Liver (tissue), 9 donors: Measurements from ENCODE around the gene MTURN. TPM values are rescaled to one million over a fixed set of nuclear protein-coding genes. Genes with fewer than 3 reads are reported as not detected.

ENCODE experiments used
- DNase-seq: peaks from one replicate; pipeline ENCODE4 v3.0.0-alpha.2; 2017; ENCODE audit warnings: low spot score
- H3K27ac ChIP-seq, 2 donors: one replicate each; pipeline ENCODE4 v1.7.0; 2013; ENCODE audit warnings: inconsistent platforms in 2 of 2, low read length in 2 of 2, control low read depth in 1 of 2, low read depth in 1 of 2, mild to moderate bottlenecking in 1 of 2
- H3K27me3 ChIP-seq, 4 donors: one replicate each; pipeline versions ENCODE4 v1.6.1 to v1.7.0; 2013; ENCODE audit warnings: low read length in 3 of 4, inconsistent platforms in 1 of 4, mild to moderate bottlenecking in 1 of 4, moderate library complexity in 1 of 4; ENCODE audit not compliant: control insufficient read depth in 4 of 4, insufficient read depth in 4 of 4
- H3K36me3 ChIP-seq, 4 donors: one replicate each; pipeline versions ENCODE4 v1.6.1 to v1.7.0; 2013; ENCODE audit warnings: low read length in 3 of 4, mild to moderate bottlenecking in 3 of 4, low read depth in 1 of 4, moderate library complexity in 1 of 4; ENCODE audit not compliant: control insufficient read depth in 4 of 4, insufficient read depth in 3 of 4
- H3K4me1 ChIP-seq, 4 donors: one replicate each; pipeline versions ENCODE4 v1.6.1 to v1.7.0; 2013; ENCODE audit warnings: low read length in 3 of 4, mild to moderate bottlenecking in 3 of 4, moderate library complexity in 1 of 4; ENCODE audit not compliant: control insufficient read depth in 4 of 4, insufficient read depth in 4 of 4
- H3K4me3 ChIP-seq, 3 donors: one replicate each; pipeline versions ENCODE4 v1.6.1 to v1.7.0; 2013; ENCODE audit warnings: low read length in 3 of 3, control low read depth in 1 of 3, low read depth in 1 of 3, mild to moderate bottlenecking in 1 of 3
- H3K9ac ChIP-seq, 2 donors: one replicate each; pipeline ENCODE4 v1.7.0; 2013; ENCODE audit warnings: low read length in 2 of 2, mild to moderate bottlenecking in 2 of 2, moderate library complexity in 2 of 2, control low read depth in 1 of 2, low read depth in 1 of 2
- H3K9me3 ChIP-seq, 4 donors: one replicate each; pipeline versions ENCODE4 v1.6.1 to v1.7.0; 2013; ENCODE audit warnings: low read length in 3 of 4; ENCODE audit not compliant: control insufficient read depth in 4 of 4
- EGR1 ChIP-seq, 2 donors: IDR thresholded peaks; 2 replicates each; pipeline ENCODE4 v1.6.1; 2016 to 2018; ENCODE audit warnings: antibody characterized with exemption in 2 of 2, low read depth in 2 of 2
- FOXA1 ChIP-seq: IDR thresholded peaks from 2 replicates; pipeline ENCODE4 v1.6.1; 2016; ENCODE audit warnings: antibody characterized with exemption
- FOXA2 ChIP-seq: IDR thresholded peaks from 2 replicates; pipeline ENCODE4 v1.6.1; 2016; ENCODE audit warnings: antibody characterized with exemption
- GABPA ChIP-seq, 2 donors: IDR thresholded peaks in 1 of 2; conservative IDR thresholded peaks in 1 of 2; 2 replicates each; pipeline ENCODE4 v1.6.1; 2016; ENCODE audit warnings: antibody characterized with exemption in 2 of 2, mild to moderate bottlenecking in 1 of 2, moderate library complexity in 1 of 2
- HNF4A ChIP-seq, 2 donors: conservative IDR thresholded peaks; 2 replicates each; pipeline ENCODE4 v1.6.1; 2016; ENCODE audit warnings: antibody characterized with exemption in 2 of 2, mild to moderate bottlenecking in 2 of 2
- HNF4G ChIP-seq: IDR thresholded peaks from 2 replicates; pipeline ENCODE4 v1.6.1; 2016; ENCODE audit warnings: antibody characterized with exemption
- JUND ChIP-seq, 2 donors: IDR thresholded peaks; 2 replicates each; pipeline ENCODE4 v1.6.1; 2016; ENCODE audit warnings: antibody characterized with exemption in 2 of 2
- NR2F2 ChIP-seq: IDR thresholded peaks from 2 replicates; pipeline ENCODE4 v1.6.1; 2016; ENCODE audit warnings: antibody characterized with exemption
- RAD21 ChIP-seq, 2 donors: IDR thresholded peaks; 2 replicates each; pipeline ENCODE4 v1.6.1; 2016; ENCODE audit warnings: antibody characterized with exemption in 2 of 2, mild to moderate bottlenecking in 2 of 2
- RXRA ChIP-seq, 2 donors: IDR thresholded peaks; 2 replicates each; pipeline ENCODE4 v1.6.1; 2017 to 2018; ENCODE audit warnings: antibody characterized with exemption in 2 of 2, mild to moderate bottlenecking in 1 of 2
- SP1 ChIP-seq: IDR thresholded peaks from 2 replicates; pipeline ENCODE4 v1.6.1; 2018; ENCODE audit warnings: antibody characterized with exemption, mild to moderate bottlenecking
- TAF1 ChIP-seq: conservative IDR thresholded peaks from 2 replicates; pipeline ENCODE4 v1.6.1; 2016; ENCODE audit warnings: antibody characterized with exemption, mild to moderate bottlenecking
- YY1 ChIP-seq: IDR thresholded peaks from 2 replicates; pipeline ENCODE4 v1.6.1; 2016; ENCODE audit warnings: antibody characterized with exemption, mild to moderate bottlenecking
- WGBS: extraction: QIAGEN DNeasy Blood & Tissue Kit; methylation state at CpG from one replicate; pipeline ENCODE4 v1.1.7; 2013; 5-methylcytosine and 5-hydroxymethylcytosine counted together
- polyA plus RNA-seq, 2 donors: library from polyadenylated mRNA; stranded (reverse) in 1 of 2; unstranded in 1 of 2; fragments of 200-250 nt in 1 of 2; fragments of >200 nt in 1 of 2; fragmentation: Nextera tagmentation in 1 of 2; extraction: Ambion mirVana in 1 of 2; gene quantifications; one replicate each; pipeline versions ENCODE4 v1.2.1 to v1.2.3, GENCODE V29; 2013 to 2015
- total RNA-seq, 2 donors: library from RNA; depleted of rRNA; stranded (reverse); fragments of >200 nt; gene quantifications; one replicate each; pipeline ENCODE4 v1.2.3, GENCODE V29; 2014
- TF ChIP-seq, protein P1 (sequence below): IDR thresholded peaks from 2 replicates; pipeline ENCODE4 v1.6.1; 2016; ENCODE audit warnings: antibody characterized with exemption, mild to moderate bottlenecking
- TF ChIP-seq, protein P2 (sequence below): IDR thresholded peaks from 2 replicates; pipeline ENCODE4 v1.6.1; 2016; ENCODE audit warnings: antibody characterized with exemption
- TF ChIP-seq, protein P3 (sequence below): IDR thresholded peaks from 2 replicates; pipeline ENCODE4 v1.6.1; 2016; ENCODE audit warnings: antibody characterized with exemption
- TF ChIP-seq, protein P4 (sequence below): IDR thresholded peaks from 2 replicates; pipeline ENCODE4 v1.6.1; 2016; ENCODE audit warnings: antibody characterized with exemption
- donor health status: healthy.
- donor health status: healthy.
- donor health status: healthy.
- donor health status: healthy.
- donor health status: healthy.

Gene MTURN
- total and polyA plus RNA-seq, 4 donors, result 2.4 to 14.4 (median 6.1) TPM

- TF ChIP-seq JUND (IDR thresholded peaks at IDR 0.05), result no peak
- TF ChIP-seq HNF4A (conservative IDR thresholded peaks at IDR 0.05), result no peak
- no peak for TF ChIP-seq SP1
- TF ChIP-seq, protein P1, sequence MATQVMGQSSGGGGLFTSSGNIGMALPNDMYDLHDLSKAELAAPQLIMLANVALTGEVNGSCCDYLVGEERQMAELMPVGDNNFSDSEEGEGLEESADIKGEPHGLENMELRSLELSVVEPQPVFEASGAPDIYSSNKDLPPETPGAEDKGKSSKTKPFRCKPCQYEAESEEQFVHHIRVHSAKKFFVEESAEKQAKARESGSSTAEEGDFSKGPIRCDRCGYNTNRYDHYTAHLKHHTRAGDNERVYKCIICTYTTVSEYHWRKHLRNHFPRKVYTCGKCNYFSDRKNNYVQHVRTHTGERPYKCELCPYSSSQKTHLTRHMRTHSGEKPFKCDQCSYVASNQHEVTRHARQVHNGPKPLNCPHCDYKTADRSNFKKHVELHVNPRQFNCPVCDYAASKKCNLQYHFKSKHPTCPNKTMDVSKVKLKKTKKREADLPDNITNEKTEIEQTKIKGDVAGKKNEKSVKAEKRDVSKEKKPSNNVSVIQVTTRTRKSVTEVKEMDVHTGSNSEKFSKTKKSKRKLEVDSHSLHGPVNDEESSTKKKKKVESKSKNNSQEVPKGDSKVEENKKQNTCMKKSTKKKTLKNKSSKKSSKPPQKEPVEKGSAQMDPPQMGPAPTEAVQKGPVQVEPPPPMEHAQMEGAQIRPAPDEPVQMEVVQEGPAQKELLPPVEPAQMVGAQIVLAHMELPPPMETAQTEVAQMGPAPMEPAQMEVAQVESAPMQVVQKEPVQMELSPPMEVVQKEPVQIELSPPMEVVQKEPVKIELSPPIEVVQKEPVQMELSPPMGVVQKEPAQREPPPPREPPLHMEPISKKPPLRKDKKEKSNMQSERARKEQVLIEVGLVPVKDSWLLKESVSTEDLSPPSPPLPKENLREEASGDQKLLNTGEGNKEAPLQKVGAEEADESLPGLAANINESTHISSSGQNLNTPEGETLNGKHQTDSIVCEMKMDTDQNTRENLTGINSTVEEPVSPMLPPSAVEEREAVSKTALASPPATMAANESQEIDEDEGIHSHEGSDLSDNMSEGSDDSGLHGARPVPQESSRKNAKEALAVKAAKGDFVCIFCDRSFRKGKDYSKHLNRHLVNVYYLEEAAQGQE, result no peak
- no peak for TF ChIP-seq RAD21 (IDR thresholded peaks at IDR 0.05)
- TF ChIP-seq RXRA (IDR thresholded peaks at IDR 0.05), result no peak
- TF ChIP-seq NR2F2, result no peak
- Histone ChIP-seq H3K4me1 (no peaks in the 10 kb centered on the region), H3K27ac (no peak overlapping the region), H3K36me3 (no peaks in the 10 kb centered on the region), H3K9me3 (no peaks in the 10 kb centered on the region), H3K27me3 (no peaks in the 10 kb centered on the region), H3K4me3 (no peak overlapping the region), H3K9ac (no peak overlapping the region)
- 90% methylated on average over 5 of the region's 5 CpGs for WGBS
- DNase-seq, result no peak
Measured at GRCh38 chr7:30144657-30145306, 10.0 kb downstream of the MTURN start.

DNA sequence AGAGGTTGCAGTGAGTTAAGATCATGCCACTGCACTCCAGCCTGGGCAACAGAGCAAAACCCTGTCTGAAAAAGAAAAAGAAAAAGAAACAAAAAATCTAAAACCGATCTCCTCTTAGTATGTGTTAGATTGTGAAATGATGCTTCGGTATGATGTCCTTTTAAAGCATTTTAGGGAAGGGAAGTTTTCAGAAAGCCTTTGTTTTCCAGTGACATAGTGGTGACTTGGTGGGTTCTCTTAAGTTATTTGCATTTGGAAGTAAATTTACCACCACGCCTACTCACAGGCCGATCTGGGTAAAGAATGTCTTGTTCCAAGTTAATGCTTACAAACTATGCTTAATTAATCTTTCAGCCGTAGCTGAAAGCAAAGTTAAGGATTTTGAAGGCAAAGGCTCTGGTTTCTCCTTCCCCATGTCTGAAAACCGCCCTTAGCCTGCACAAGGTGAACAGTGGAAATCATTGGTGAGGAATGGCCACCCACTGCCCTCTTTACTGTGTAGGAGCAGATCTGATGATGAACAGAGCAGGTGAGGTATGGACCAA lies 10.7 kb downstream of the MTURN start:
- H3K36me3 ChIP-seq, result no peaks in the 10 kb centered on the region
- H3K27ac ChIP-seq, result no peak overlapping the region
- TF ChIP-seq, protein P2, sequence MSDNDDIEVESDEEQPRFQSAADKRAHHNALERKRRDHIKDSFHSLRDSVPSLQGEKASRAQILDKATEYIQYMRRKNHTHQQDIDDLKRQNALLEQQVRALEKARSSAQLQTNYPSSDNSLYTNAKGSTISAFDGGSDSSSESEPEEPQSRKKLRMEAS, result no peak
- no peak for TF ChIP-seq YY1
- TF ChIP-seq, protein P3, sequence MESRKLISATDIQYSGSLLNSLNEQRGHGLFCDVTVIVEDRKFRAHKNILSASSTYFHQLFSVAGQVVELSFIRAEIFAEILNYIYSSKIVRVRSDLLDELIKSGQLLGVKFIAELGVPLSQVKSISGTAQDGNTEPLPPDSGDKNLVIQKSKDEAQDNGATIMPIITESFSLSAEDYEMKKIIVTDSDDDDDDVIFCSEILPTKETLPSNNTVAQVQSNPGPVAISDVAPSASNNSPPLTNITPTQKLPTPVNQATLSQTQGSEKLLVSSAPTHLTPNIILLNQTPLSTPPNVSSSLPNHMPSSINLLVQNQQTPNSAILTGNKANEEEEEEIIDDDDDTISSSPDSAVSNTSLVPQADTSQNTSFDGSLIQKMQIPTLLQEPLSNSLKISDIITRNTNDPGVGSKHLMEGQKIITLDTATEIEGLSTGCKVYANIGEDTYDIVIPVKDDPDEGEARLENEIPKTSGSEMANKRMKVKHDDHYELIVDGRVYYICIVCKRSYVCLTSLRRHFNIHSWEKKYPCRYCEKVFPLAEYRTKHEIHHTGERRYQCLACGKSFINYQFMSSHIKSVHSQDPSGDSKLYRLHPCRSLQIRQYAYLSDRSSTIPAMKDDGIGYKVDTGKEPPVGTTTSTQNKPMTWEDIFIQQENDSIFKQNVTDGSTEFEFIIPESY, result no peak
- no peak for TF ChIP-seq HNF4A (conservative IDR thresholded peaks at IDR 0.05)
- TF ChIP-seq JUND (IDR thresholded peaks at IDR 0.05), result no peak
- TF ChIP-seq FOXA1, result no peak
- TF ChIP-seq, protein P4, sequence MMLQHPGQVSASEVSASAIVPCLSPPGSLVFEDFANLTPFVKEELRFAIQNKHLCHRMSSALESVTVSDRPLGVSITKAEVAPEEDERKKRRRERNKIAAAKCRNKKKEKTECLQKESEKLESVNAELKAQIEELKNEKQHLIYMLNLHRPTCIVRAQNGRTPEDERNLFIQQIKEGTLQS, result no peak
- TF ChIP-seq RXRA (IDR thresholded peaks at IDR 0.05), result no peak
- no peak for TF ChIP-seq EGR1 (IDR thresholded peaks at IDR 0.05; ENCODE audit: low read depth in 2 of 2)
- no peak for TF ChIP-seq RAD21 (IDR thresholded peaks at IDR 0.05)
- TF ChIP-seq, protein P1, result no peak
- no peak for TF ChIP-seq GABPA (IDR thresholded peaks at IDR 0.05 in 1 of 2, conservative IDR thresholded peaks at IDR 0.05 in 1 of 2)
- TF ChIP-seq TAF1, result no peak
- TF ChIP-seq SP1, result no peak
- TF ChIP-seq HNF4G, result no peak
- no peak for TF ChIP-seq NR2F2
- TF ChIP-seq FOXA2, result no peak
- no peaks in the 10 kb centered on the region for H3K27me3 ChIP-seq
- H3K4me3 ChIP-seq, result no peak overlapping the region
- no peak for DNase-seq
- H3K4me1 ChIP-seq, result no peaks in the 10 kb centered on the region
- H3K9ac ChIP-seq, result no peak overlapping the region
- no peaks in the 10 kb centered on the region for H3K9me3 ChIP-seq
- WGBS, result 92% methylated on average over 6 of the region's 6 CpGs
